OCI-LY3 (cell line): ENCODE data around the gene CLIC6.

Experiments used
- CTCF ChIP-seq: fragments of 200-600, 300-600 bp; sonication (generic); IDR thresholded peaks from 2 replicates; pipeline ENCODE4 v1.5.1; 2014; ENCODE audit warnings: antibody characterized with exemption, low read length, low read depth
- EZH2phosphoT487 ChIP-seq: fragments of 200-600 bp; shearing (Covaris generic); IDR thresholded peaks from 2 replicates; pipeline ENCODE4 v1.6.1; 2018; ENCODE audit warnings: antibody characterized with exemption, mixed run types, low read depth

DNA sequence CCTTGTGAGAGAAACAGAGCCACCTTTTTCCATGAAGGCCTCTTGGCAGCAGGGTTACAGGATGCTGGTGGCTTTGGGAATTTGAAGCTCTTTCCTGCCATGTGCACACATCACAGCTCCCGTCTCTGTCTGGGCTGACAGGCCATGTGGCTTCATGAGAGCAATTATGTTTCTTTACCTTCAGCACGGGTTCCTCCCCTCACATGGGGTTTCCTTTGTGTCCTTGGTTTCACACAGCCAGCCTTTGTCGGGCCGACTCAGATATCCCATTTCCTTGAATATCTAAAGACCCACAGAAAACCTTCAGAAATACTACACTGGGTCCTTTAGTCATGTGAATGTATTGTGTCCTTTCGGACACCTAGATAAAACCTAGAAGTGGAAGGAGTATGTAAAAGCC lies 7.1 kb downstream of the CLIC6 start:
- no peak for TF ChIP-seq CTCF
- TF ChIP-seq EZH2phosphoT487: no peak
